A549 (cell line): Measurements from ENCODE around the gene NUAK2. TPM values are rescaled to one million over a fixed set of nuclear protein-coding genes. Genes with fewer than 3 reads are reported as not detected.

Experiments used
- ATAC-seq, 2 experiments: fragments of 200-7000 bp in 1 of 2; fragments of >200 bp in 1 of 2; cut with Nextera tagmentation in 1 of 2; cut with Tn5 transposase in 1 of 2; 3 replicates each; pipeline versions ENCODE4 v1.8.0 to v1.9.1; 2018 to 2020; ENCODE audit warnings: mild to moderate bottlenecking in 1 of 2, moderate library complexity in 1 of 2
- CTCF ChIA-PET: fragments of 300-600 bp; sonication (Branson Sonifier 250); formaldehyde crosslinking; extraction: SDS; loops from one replicate; lab custom pipeline; 2021; ENCODE audit warnings: antibody characterized with exemption, inconsistent platforms; lab: Yijun Ruan, JAX
- POLR2A ChIA-PET: fragments of 350-600 bp; formaldehyde crosslinking; extraction: SDS; loops from one replicate; lab custom pipeline; 2021; ENCODE audit warnings: antibody characterized with exemption, inconsistent platforms; lab: Yijun Ruan, JAX
- DNase-seq, 2 experiments: peaks; one replicate each; pipeline versions ENCODE4 v3.0.0 to v3.0.0-alpha.2; 2011 to 2016; ENCODE audit warnings: low read depth in 1 of 2, low spot score in 1 of 2
- FAIRE-seq: peaks from 2 replicates; lab custom pipeline; 2011; peaks lifted over from hg19 to GRCh38; lab: Jason Lieb, UNC
- H3K27ac ChIP-seq, 2 experiments: fragments of >200 bp; sonication (Bioruptor Twin); formaldehyde crosslinking; 3 replicates each; pipeline ENCODE4 v1.5.1; 2016 to 2017
- H3K4me1 ChIP-seq: fragments of >200 bp; sonication (Bioruptor Twin); formaldehyde crosslinking; 3 replicates; pipeline ENCODE4 v1.6.1; 2016
- H3K4me2 ChIP-seq: fragments of >200 bp; sonication (Bioruptor Twin); formaldehyde crosslinking; 3 replicates; pipeline ENCODE4 v1.6.1; 2016
- H3K4me3 ChIP-seq: fragments of >200 bp; sonication (Bioruptor Twin); formaldehyde crosslinking; 3 replicates; pipeline ENCODE4 v1.5.1; 2016
- H3K9me3 ChIP-seq: fragments of >200 bp; sonication (Bioruptor Twin); formaldehyde crosslinking; 3 replicates; pipeline ENCODE4 v1.6.1; 2016
- CEBPB ChIP-seq, 2 experiments: fragments of >200 bp in 1 of 2; sonication (Bioruptor Twin) in 1 of 2; formaldehyde crosslinking in 1 of 2; IDR thresholded peaks; 2 replicates each; pipeline ENCODE4 v1.6.1; 2012 to 2016
- EP300 ChIP-seq, 2 experiments: fragments of >200 bp; sonication (Bioruptor Twin); formaldehyde crosslinking; IDR thresholded peaks; 2 replicates in 1 of 2; 3 replicates in 1 of 2; pipeline ENCODE4 v1.6.1; 2016 to 2017
- FOSL2 ChIP-seq, 2 experiments: fragments of 450-650 bp in 1 of 2; fragments of >200 bp in 1 of 2; sonication (Bioruptor Twin) in 1 of 2; formaldehyde crosslinking; IDR thresholded peaks; 2 replicates each; pipeline versions ENCODE4 v1.5.0 to v1.6.1; 2016 to 2020; ENCODE audit warnings: mild to moderate bottlenecking in 1 of 2, moderate library complexity in 1 of 2
- HOXB13 ChIP-seq: fragments of 250-450 bp; sonication (Bioruptor Pico); IDR thresholded peaks from 2 replicates; pipeline ENCODE4 v1.5.0; 2020; ENCODE audit warnings: low read depth, mild to moderate bottlenecking, moderate library complexity
- HOXB5 ChIP-seq: fragments of 250-450 bp; sonication (Bioruptor Pico); IDR thresholded peaks from 2 replicates; pipeline ENCODE4 v1.5.0; 2020; ENCODE audit warnings: mild to moderate bottlenecking, moderate library complexity
- KDM1A ChIP-seq: fragments of 200-600 bp; sonication (generic); IDR thresholded peaks from 2 replicates; pipeline ENCODE4 v1.6.1; 2016; ENCODE audit warnings: low read depth, mild to moderate bottlenecking
- MAFK ChIP-seq: fragments of 450-650 bp; IDR thresholded peaks from 2 replicates; pipeline ENCODE4 v1.6.1; 2014; ENCODE audit not compliant: partially characterized antibody
- MAZ ChIP-seq: fragments of 150-350 bp; IDR thresholded peaks from 2 replicates; pipeline ENCODE4 v1.6.1; 2014; ENCODE audit warnings: antibody characterized with exemption, low read depth, low read length, borderline replicate concordance
- NFE2L2 ChIP-seq: fragments of 150-350 bp; conservative IDR thresholded peaks from 2 replicates; pipeline ENCODE4 v1.6.1; 2014; ENCODE audit warnings: low read length
- POLR2AphosphoS2 ChIP-seq: conservative IDR thresholded peaks from 2 replicates; pipeline ENCODE4 v1.6.1; 2012; ENCODE audit warnings: low read length, improper control_type of control experiment, inconsistent platforms
- RARB ChIP-seq: fragments of 250-450 bp; sonication (Bioruptor Pico); IDR thresholded peaks from 2 replicates; pipeline ENCODE4 v1.8.0; 2021; ENCODE audit warnings: mild to moderate bottlenecking, moderate library complexity
- RFX5 ChIP-seq: fragments of 450-650 bp; IDR thresholded peaks from 2 replicates; pipeline ENCODE4 v1.7.1; 2014; ENCODE audit warnings: antibody characterized with exemption, mild to moderate bottlenecking, moderate library complexity
- SREBF2 ChIP-seq: fragments of 450-650 bp; IDR thresholded peaks from 2 replicates; pipeline ENCODE4 v1.6.1; 2014; ENCODE audit warnings: mild to moderate bottlenecking, moderate library complexity
- TFCP2L1 ChIP-seq: fragments of 250-450 bp; sonication (Bioruptor Pico); IDR thresholded peaks from 2 replicates; pipeline ENCODE4 v1.5.0; 2021; ENCODE audit warnings: mild to moderate bottlenecking
- TP53 ChIP-seq: fragments of 250-450 bp; sonication (Bioruptor Pico); IDR thresholded peaks from 2 replicates; pipeline ENCODE4 v1.5.0; 2021; ENCODE audit warnings: mild to moderate bottlenecking, moderate library complexity
- USF2 ChIP-seq: fragments of 450-650 bp; IDR thresholded peaks from 2 replicates; pipeline ENCODE4 v1.6.1; 2014; ENCODE audit warnings: antibody characterized with exemption
- ZC3H11A ChIP-seq: fragments of 450-650 bp; IDR thresholded peaks from 2 replicates; pipeline ENCODE4 v1.6.1; 2014; ENCODE audit warnings: antibody characterized with exemption, mild to moderate bottlenecking
- ZNF302 ChIP-seq: fragments of 250-450 bp; sonication (Bioruptor Pico); IDR thresholded peaks from 2 replicates; pipeline ENCODE4 v1.9.0; 2021; ENCODE audit warnings: inconsistent platforms, mild to moderate bottlenecking, moderate library complexity
- WGBS: methylation state at CpG from one replicate; pipeline ENCODE4 v1.1.6; 2017; ENCODE audit errors: missing lambda C conversion rate; 5-methylcytosine and 5-hydroxymethylcytosine counted together
- polyA plus RNA-seq, 4 experiments: library from polyadenylated mRNA; depleted of rRNA in 3 of 4; stranded (reverse); fragments of >200 nt; fragmentation: RNase III in 1 of 4; extraction: RNeasy Plus Mini Kit Qiagen cat#74134 plus additional on column Dnase treatment in 1 of 4; gene quantifications; 2 replicates in 3 of 4; 3 replicates in 1 of 4; pipeline ENCODE4 v1.2.3, GENCODE V29; 2011 to 2017
- TF ChIP-seq, protein P1 (sequence below): IDR thresholded peaks from 2 replicates; pipeline ENCODE4 v1.6.1; 2012
- TF ChIP-seq, protein P2 (sequence below): IDR thresholded peaks from 2 replicates; pipeline ENCODE4 v1.6.1; 2012; ENCODE audit warnings: low read depth, borderline replicate concordance
- TF ChIP-seq, protein P3 (sequence below): fragments of 150-350 bp; IDR thresholded peaks from 2 replicates; pipeline ENCODE4 v1.6.1; 2014; ENCODE audit warnings: low read depth, mild to moderate bottlenecking, low read length
- TF ChIP-seq, protein P4 (sequence below): fragments of 200-600 bp; sonication (generic); IDR thresholded peaks from 2 replicates; pipeline ENCODE4 v1.6.1; 2016; ENCODE audit warnings: antibody characterized with exemption, mild to moderate bottlenecking, moderate library complexity
- TF ChIP-seq, protein P5 (sequence below): fragments of 250-450 bp; sonication (Bioruptor Pico); IDR thresholded peaks from 2 replicates; pipeline ENCODE4 v1.5.0; 2021; ENCODE audit warnings: mild to moderate bottlenecking, moderate library complexity, borderline replicate concordance

NUAK2 gene
- polyA plus RNA-seq, 2 of the 4 experiments (the other 2 are of a cell fraction) = 29.7 to 37.8 TPM

GRCh38 chr1:205340676-205341075 is 19.1 kb upstream of the NUAK2 start:
- Histone ChIP-seq H3K27ac (peak overlapping the region in 1 of 2 experiments; percentile 58; a peak in 3 of 6 replicates), H3K4me2 (no peak overlapping the region), H3K9me3 (no peaks in the 10 kb centered on the region), H3K4me1 (peaks cover 14% of the 10 kb centered on the region; the same call in 2 of the 3 replicates), H3K4me3 (no peak overlapping the region)
- DNase-seq (no peak), FAIRE-seq (no peak), ATAC-seq (no peak)
- ChIA-PET POLR2A (no interaction called here), CTCF (interaction anchor here (0.7 to 67.1 kb wide), 6 partner anchors 9 to 185 kb away, joined by 3 to 3627 read pairs (median 115); partner anchors contain the start of genes KLHDC8A and NUAK2)
- TF ChIP-seq SREBF2 (no peak), KDM1A (no peak), MAZ (no peak), POLR2AphosphoS2 (no peak), FOSL2 (IDR thresholded peaks at IDR 0.05) (no peak), FOSL2 (CRISPR knock-in tag; IDR thresholded peaks at IDR 0.05) (peak; percentile 52; the same call in 1 of the 2 replicates), MAFK (peak; percentile 13)
- TF ChIP-seq, protein P1, sequence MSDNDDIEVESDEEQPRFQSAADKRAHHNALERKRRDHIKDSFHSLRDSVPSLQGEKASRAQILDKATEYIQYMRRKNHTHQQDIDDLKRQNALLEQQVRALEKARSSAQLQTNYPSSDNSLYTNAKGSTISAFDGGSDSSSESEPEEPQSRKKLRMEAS = no peak
- WGBS = 89% methylated on average over 1 of the region's 1 CpG

DNA sequence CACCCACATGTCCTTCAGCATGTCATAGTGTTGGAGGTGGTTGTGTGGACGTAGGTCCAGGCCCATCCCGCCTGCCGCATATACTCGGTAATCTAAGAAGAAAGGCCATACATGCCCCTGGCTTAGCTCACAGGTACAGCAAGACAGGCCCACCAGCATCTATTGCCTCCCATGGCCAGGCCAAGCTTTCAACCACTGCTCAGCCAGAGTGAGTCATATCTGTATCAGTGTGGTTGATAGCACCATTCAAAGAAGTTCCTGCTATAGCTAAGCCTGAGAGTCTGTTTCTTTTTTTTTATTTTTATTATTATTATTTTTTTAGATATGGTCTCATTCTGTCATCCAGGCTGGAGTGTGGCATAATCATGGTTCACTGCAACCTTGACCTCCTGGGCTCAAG is 18.2 kb upstream of the NUAK2 start:
- POLR2A ChIA-PET = no interaction called here
- ATAC-seq = no peak
- DNase-seq = no peak
- H3K27ac ChIP-seq = no peak overlapping the region
- no peak overlapping the region for H3K4me3 ChIP-seq
- peaks cover 14% of the 10 kb centered on the region; the same call in 2 of the 3 replicates for H3K4me1 ChIP-seq
- TF ChIP-seq HOXB5 (CRISPR knock-in tag) = no peak
- TF ChIP-seq, all 56 proteins: peak for 0
- CTCF ChIA-PET = interaction anchor here (1.4 to 67.1 kb wide), 7 partner anchors 9 to 186 kb away, joined by 4 to 3627 read pairs (median 75); partner anchors contain the start of genes KLHDC8A and NUAK2
- Histone ChIP-seq H3K4me2 (no peak overlapping the region), H3K9me3 (no peaks in the 10 kb centered on the region)
- WGBS = 89% methylated on average over 4 of the region's 4 CpGs
- FAIRE-seq = no peak

DNA sequence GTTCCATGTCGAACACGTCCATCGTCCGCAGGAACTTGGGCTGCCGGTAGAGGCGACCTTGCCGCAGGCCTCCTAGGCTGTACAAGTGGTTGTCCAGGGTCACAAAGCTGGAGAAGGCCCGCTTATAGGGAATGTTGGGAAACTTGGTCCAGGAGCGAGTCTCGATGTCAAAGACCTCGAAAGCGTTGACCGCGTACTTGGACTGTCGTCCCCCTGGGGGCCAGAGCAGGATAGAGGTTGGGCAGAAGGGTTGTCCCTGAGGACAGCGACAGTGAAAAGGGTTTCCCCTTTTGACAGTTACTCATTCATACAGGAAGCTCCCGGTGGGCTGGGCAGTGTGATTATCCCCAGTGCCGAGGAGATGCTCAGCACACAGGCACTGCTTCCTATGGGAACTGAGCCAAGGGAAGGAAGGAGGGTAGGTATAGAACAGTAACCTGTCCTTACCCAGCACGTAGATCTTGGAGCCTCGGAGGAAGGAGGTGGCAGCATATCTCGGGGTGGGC is 17.7 kb upstream of the NUAK2 start:
- FAIRE-seq (no peak), ATAC-seq (no peak), DNase-seq (no peak)
- peaks cover 12% of the 10 kb centered on the region; the same call in 2 of the 3 replicates for H3K4me1 ChIP-seq
- ChIA-PET CTCF (interaction anchor here (0.8 to 67.1 kb wide), 8 partner anchors 9 to 186 kb away, joined by 3 to 3627 read pairs (median 72); partner anchors contain the start of genes KLHDC8A and NUAK2), POLR2A (no interaction called here)
- WGBS = 84% methylated on average over 21 of the region's 21 CpGs
- H3K4me3 ChIP-seq = no peak overlapping the region
- no peak overlapping the region for H3K27ac ChIP-seq
- H3K4me2 ChIP-seq = no peak overlapping the region
- no peaks in the 10 kb centered on the region for H3K9me3 ChIP-seq
- TF ChIP-seq, protein P2, sequence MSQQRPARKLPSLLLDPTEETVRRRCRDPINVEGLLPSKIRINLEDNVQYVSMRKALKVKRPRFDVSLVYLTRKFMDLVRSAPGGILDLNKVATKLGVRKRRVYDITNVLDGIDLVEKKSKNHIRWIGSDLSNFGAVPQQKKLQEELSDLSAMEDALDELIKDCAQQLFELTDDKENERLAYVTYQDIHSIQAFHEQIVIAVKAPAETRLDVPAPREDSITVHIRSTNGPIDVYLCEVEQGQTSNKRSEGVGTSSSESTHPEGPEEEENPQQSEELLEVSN = no peak
- TF ChIP-seq HOXB13 (CRISPR knock-in tag) = no peak
- no peak for TF ChIP-seq TFCP2L1 (CRISPR knock-in tag)
- TF ChIP-seq NFE2L2 = no peak
- TF ChIP-seq, protein P3, sequence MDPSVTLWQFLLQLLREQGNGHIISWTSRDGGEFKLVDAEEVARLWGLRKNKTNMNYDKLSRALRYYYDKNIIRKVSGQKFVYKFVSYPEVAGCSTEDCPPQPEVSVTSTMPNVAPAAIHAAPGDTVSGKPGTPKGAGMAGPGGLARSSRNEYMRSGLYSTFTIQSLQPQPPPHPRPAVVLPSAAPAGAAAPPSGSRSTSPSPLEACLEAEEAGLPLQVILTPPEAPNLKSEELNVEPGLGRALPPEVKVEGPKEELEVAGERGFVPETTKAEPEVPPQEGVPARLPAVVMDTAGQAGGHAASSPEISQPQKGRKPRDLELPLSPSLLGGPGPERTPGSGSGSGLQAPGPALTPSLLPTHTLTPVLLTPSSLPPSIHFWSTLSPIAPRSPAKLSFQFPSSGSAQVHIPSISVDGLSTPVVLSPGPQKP = no peak
- no peak for TF ChIP-seq ZNF302 (CRISPR knock-in tag)
- TF ChIP-seq EP300 (IDR thresholded peaks at IDR 0.05) = no peak
- TF ChIP-seq RARB (CRISPR knock-in tag) = no peak
- TF ChIP-seq MAFK = no peak
- no peak for TF ChIP-seq RFX5
- no peak for TF ChIP-seq CEBPB (IDR thresholded peaks at IDR 0.05)
- no peak for TF ChIP-seq FOSL2 (IDR thresholded peaks at IDR 0.05)
- no peak for TF ChIP-seq FOSL2 (CRISPR knock-in tag; IDR thresholded peaks at IDR 0.05)
- TF ChIP-seq TP53 = no peak
- TF ChIP-seq, protein P4, sequence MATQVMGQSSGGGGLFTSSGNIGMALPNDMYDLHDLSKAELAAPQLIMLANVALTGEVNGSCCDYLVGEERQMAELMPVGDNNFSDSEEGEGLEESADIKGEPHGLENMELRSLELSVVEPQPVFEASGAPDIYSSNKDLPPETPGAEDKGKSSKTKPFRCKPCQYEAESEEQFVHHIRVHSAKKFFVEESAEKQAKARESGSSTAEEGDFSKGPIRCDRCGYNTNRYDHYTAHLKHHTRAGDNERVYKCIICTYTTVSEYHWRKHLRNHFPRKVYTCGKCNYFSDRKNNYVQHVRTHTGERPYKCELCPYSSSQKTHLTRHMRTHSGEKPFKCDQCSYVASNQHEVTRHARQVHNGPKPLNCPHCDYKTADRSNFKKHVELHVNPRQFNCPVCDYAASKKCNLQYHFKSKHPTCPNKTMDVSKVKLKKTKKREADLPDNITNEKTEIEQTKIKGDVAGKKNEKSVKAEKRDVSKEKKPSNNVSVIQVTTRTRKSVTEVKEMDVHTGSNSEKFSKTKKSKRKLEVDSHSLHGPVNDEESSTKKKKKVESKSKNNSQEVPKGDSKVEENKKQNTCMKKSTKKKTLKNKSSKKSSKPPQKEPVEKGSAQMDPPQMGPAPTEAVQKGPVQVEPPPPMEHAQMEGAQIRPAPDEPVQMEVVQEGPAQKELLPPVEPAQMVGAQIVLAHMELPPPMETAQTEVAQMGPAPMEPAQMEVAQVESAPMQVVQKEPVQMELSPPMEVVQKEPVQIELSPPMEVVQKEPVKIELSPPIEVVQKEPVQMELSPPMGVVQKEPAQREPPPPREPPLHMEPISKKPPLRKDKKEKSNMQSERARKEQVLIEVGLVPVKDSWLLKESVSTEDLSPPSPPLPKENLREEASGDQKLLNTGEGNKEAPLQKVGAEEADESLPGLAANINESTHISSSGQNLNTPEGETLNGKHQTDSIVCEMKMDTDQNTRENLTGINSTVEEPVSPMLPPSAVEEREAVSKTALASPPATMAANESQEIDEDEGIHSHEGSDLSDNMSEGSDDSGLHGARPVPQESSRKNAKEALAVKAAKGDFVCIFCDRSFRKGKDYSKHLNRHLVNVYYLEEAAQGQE = no peak
- TF ChIP-seq, protein P1 = no peak
- TF ChIP-seq ZC3H11A = no peak
- TF ChIP-seq USF2 = no peak
- TF ChIP-seq, protein P5, sequence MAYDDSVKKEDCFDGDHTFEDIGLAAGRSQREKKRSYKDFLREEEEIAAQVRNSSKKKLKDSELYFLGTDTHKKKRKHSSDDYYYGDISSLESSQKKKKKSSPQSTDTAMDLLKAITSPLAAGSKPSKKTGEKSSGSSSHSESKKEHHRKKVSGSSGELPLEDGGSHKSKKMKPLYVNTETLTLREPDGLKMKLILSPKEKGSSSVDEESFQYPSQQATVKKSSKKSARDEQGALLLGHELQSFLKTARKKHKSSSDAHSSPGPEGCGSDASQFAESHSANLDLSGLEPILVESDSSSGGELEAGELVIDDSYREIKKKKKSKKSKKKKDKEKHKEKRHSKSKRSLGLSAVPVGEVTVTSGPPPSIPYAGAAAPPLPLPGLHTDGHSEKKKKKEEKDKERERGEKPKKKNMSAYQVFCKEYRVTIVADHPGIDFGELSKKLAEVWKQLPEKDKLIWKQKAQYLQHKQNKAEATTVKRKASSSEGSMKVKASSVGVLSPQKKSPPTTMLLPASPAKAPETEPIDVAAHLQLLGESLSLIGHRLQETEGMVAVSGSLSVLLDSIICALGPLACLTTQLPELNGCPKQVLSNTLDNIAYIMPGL = no peak
- no peak for TF ChIP-seq KDM1A
